Naive thymus-derived CD4-positive, alpha-beta T cell (primary cell): ENCODE data around the gene LMNTD1. TPM values are rescaled to one million over a fixed set of nuclear protein-coding genes. Genes with fewer than 3 reads are reported as not detected.

ENCODE experiments used
- ATAC-seq: fragments of 150-1000 bp; cut with Tn5 transposase; 2 replicates; pipeline ENCODE4 v1.10.0; 2021; ENCODE audit warnings: mild to moderate bottlenecking, moderate library complexity
- CTCF ChIA-PET: fragments of 350-600 bp; sonication (Branson Sonifier 250); formaldehyde crosslinking; loops from one replicate; lab custom pipeline; 2021; ENCODE audit warnings: antibody characterized with exemption; lab: Charles Lee
- POLR2A ChIA-PET: fragments of 350-600 bp; sonication (Branson Sonifier 250); formaldehyde crosslinking; loops from one replicate; lab custom pipeline; 2021; ENCODE audit warnings: antibody characterized with exemption, inconsistent platforms; lab: Charles Lee
- DNase-seq, 9 donors: peaks; one replicate each; pipeline versions ENCODE4 v3.0.0 to v3.0.0-alpha.2; 2020 to 2022; ENCODE audit warnings: mixed read lengths in 1 of 9
- H3K27ac ChIP-seq: one replicate; pipeline ENCODE4 v1.7.0; 2013; ENCODE audit warnings: mild to moderate bottlenecking, low read depth, low read length, moderate library complexity
- H3K27me3 ChIP-seq, 2 donors: one replicate each; pipeline ENCODE4 v1.7.0; 2013; ENCODE audit warnings: low read length in 2 of 2, mild to moderate bottlenecking in 2 of 2, moderate library complexity in 2 of 2; ENCODE audit not compliant: control insufficient read depth in 2 of 2, insufficient read depth in 2 of 2
- H3K36me3 ChIP-seq, 3 experiments: 1 replicate in 2 of 3; 2 replicates in 1 of 3; pipeline ENCODE4 v1.7.0; 2013; ENCODE audit warnings: low read length in 3 of 3, mild to moderate bottlenecking in 3 of 3, moderate library complexity in 1 of 3; ENCODE audit not compliant: insufficient read depth in 3 of 3, control insufficient read depth in 2 of 3
- H3K4me1 ChIP-seq, 2 donors: one replicate each; pipeline ENCODE4 v1.7.0; 2013; ENCODE audit warnings: low read length in 2 of 2, mild to moderate bottlenecking in 2 of 2, moderate library complexity in 1 of 2; ENCODE audit not compliant: control insufficient read depth in 2 of 2, insufficient read depth in 2 of 2
- H3K4me3 ChIP-seq: 2 replicates; pipeline ENCODE4 v1.7.0; 2013; ENCODE audit warnings: mild to moderate bottlenecking, low read length
- H3K9me3 ChIP-seq, 3 experiments: 1 replicate in 2 of 3; 2 replicates in 1 of 3; pipeline ENCODE4 v1.7.0; 2013; ENCODE audit warnings: low read length in 3 of 3; ENCODE audit not compliant: control insufficient read depth in 2 of 3
- H3K27ac Mint-ChIP-seq, 9 donors: one replicate each; pipeline ENCODE4 v1.8.0; 2020 to 2022; ENCODE audit warnings: mixed read lengths in 9 of 9, mild to moderate bottlenecking in 8 of 9, moderate library complexity in 5 of 9, inconsistent platforms in 2 of 9
- H3K27me3 Mint-ChIP-seq, 5 donors: one replicate each; pipeline ENCODE4 v1.8.0; 2021 to 2022; ENCODE audit warnings: mixed read lengths in 5 of 5, mild to moderate bottlenecking in 1 of 5
- H3K36me3 Mint-ChIP-seq, 5 donors: one replicate each; pipeline ENCODE4 v1.8.0; 2020 to 2022; ENCODE audit warnings: mixed read lengths in 5 of 5, mild to moderate bottlenecking in 3 of 5, inconsistent platforms in 1 of 5
- H3K4me1 Mint-ChIP-seq, 7 donors: one replicate each; pipeline ENCODE4 v1.8.0; 2020 to 2022; ENCODE audit warnings: mixed read lengths in 7 of 7, mild to moderate bottlenecking in 3 of 7, inconsistent platforms in 1 of 7
- H3K4me3 Mint-ChIP-seq, 10 donors: one replicate each; pipeline ENCODE4 v1.8.0; 2020 to 2022; ENCODE audit warnings: mild to moderate bottlenecking in 10 of 10, mixed read lengths in 10 of 10, moderate library complexity in 6 of 10, inconsistent platforms in 2 of 10
- H3K9me3 Mint-ChIP-seq, 11 donors: one replicate each; pipeline ENCODE4 v1.8.0; 2020 to 2022; ENCODE audit warnings: mixed read lengths in 11 of 11, mild to moderate bottlenecking in 4 of 11, inconsistent platforms in 1 of 11, moderate library complexity in 1 of 11
- intact Hi-C, 2 donors: fragments of 100-400 bp; cut with micrococcal nuclease; formaldehyde crosslinking; loops; one replicate each; pipeline ENCODE4 v1.15.1; 2023
- polyA plus RNA-seq, 2 donors: library from polyadenylated mRNA; unstranded; fragments of 300-500 nt; fragmentation: Illumina TruSeq; gene quantifications; one replicate each; pipeline ENCODE4 v1.2.3, GENCODE V29; 2021
- total RNA-seq, 6 experiments: library from RNA in 5 of 6; stranded (reverse) in 5 of 6; gene quantifications; 1 replicate in 5 of 6; 2 replicates in 1 of 6; pipeline ENCODE4 v1.2.3 and lab custom pipeline; 2021 to 2026

Gene LMNTD1
- total and polyA plus RNA-seq, 7 experiments from 2014 or later: not detected

- no peaks in the 10 kb centered on the region for H3K9me3 ChIP-seq
- ChIA-PET POLR2A (no interaction called here), CTCF (no interaction called here)
- intact Hi-C loops: no loop called here
- H3K4me3 ChIP-seq: no peak overlapping the region
- H3K4me1 ChIP-seq: no peaks in the 10 kb centered on the region
- Mint-ChIP-seq H3K4me3 (no peak overlapping the region), H3K36me3 (peaks cover 0 to 4% (median 0%) of the 10 kb centered on the region in 5 donors), H3K27ac (no peak overlapping the region), H3K4me1 (peaks cover 0 to 3% (median 0%) of the 10 kb centered on the region in 7 donors), H3K27me3 (peaks cover 0 to 10% (median 6%) of the 10 kb centered on the region in 5 donors), H3K9me3 (peaks cover 0 to 8% (median 0%) of the 10 kb centered on the region in 11 donors)
- DNase-seq: no peak
- H3K27me3 ChIP-seq: no peaks in the 10 kb centered on the region
- no peaks in the 10 kb centered on the region for H3K36me3 ChIP-seq
- ATAC-seq: no peak
- H3K27ac ChIP-seq: no peak overlapping the region
These were observed 97.4 kb downstream of the LMNTD1 start for GRCh38 chr12:25455696-25456095.

GRCh38 chr12:25449007-25449406 lies 104.1 kb downstream of the LMNTD1 start:
- POLR2A ChIA-PET: no interaction called here
- H3K9me3 Mint-ChIP-seq: no peaks in the 10 kb centered on the region
- no peak for ATAC-seq

GRCh38 chr12:25447046-25447445 lies 106.0 kb downstream of the LMNTD1 start:
- no peaks in the 10 kb centered on the region for H3K4me1 Mint-ChIP-seq
- no peak for ATAC-seq
- H3K4me1 ChIP-seq: no peaks in the 10 kb centered on the region
- no peak overlapping the region for H3K4me3 ChIP-seq
- peaks cover 0 to 22% (median 4%) of the 10 kb centered on the region in 5 donors for H3K27me3 Mint-ChIP-seq
- POLR2A ChIA-PET: no interaction called here
- H3K9me3 Mint-ChIP-seq: no peaks in the 10 kb centered on the region
- intact Hi-C loops: no loop called here
- H3K9me3 ChIP-seq: no peaks in the 10 kb centered on the region
- DNase-seq: no peak
- H3K36me3 ChIP-seq: no peaks in the 10 kb centered on the region
- H3K27me3 ChIP-seq: no peaks in the 10 kb centered on the region
- H3K27ac ChIP-seq: no peak overlapping the region
- no peak overlapping the region for H3K4me3 Mint-ChIP-seq
- H3K36me3 Mint-ChIP-seq: no peaks in the 10 kb centered on the region
- H3K27ac Mint-ChIP-seq: no peak overlapping the region
- CTCF ChIA-PET: interaction anchor here (0.6 kb wide), 1 partner anchor 13 kb away, joined by 3 read pairs; no protein-coding TSS in a partner anchor

More at GRCh38 chr12:25449007-25449406, 104.1 kb downstream of the LMNTD1 start:
- no peaks in the 10 kb centered on the region for H3K27me3 ChIP-seq
- DNase-seq: no peak
- no peaks in the 10 kb centered on the region for H3K9me3 ChIP-seq
- H3K27ac Mint-ChIP-seq: no peak overlapping the region
- no peaks in the 10 kb centered on the region for H3K4me1 Mint-ChIP-seq
- H3K36me3 ChIP-seq: no peaks in the 10 kb centered on the region
- H3K36me3 Mint-ChIP-seq: no peaks in the 10 kb centered on the region
- no peak overlapping the region for H3K27ac ChIP-seq
- H3K4me3 ChIP-seq: no peak overlapping the region
- H3K4me3 Mint-ChIP-seq: no peak overlapping the region
- no peaks in the 10 kb centered on the region for H3K4me1 ChIP-seq
- CTCF ChIA-PET: no interaction called here
- intact Hi-C loops: no loop called here
- H3K27me3 Mint-ChIP-seq: peaks cover 0 to 21% (median 5%) of the 10 kb centered on the region in 5 donors

- CTCF ChIA-PET: interaction anchor here (0.5 to 1.1 kb wide), 2 partner anchors 218 to 590 kb away, joined by 5 read pairs; no protein-coding TSS in a partner anchor
- Histone ChIP-seq H3K9me3 (no peaks in the 10 kb centered on the region), H3K27me3 (no peaks in the 10 kb centered on the region), H3K4me3 (no peak overlapping the region), H3K4me1 (peaks cover 0 to 4% of the 10 kb centered on the region in 2 donors), H3K36me3 (no peaks in the 10 kb centered on the region), H3K27ac (no peak overlapping the region)
- Mint-ChIP-seq H3K4me1 (peaks cover 3 to 13% (median 6%) of the 10 kb centered on the region in 7 donors), H3K27ac (no peak overlapping the region), H3K27me3 (peaks cover 0 to 4% (median 0%) of the 10 kb centered on the region in 5 donors), H3K9me3 (no peaks in the 10 kb centered on the region), H3K4me3 (no peak overlapping the region), H3K36me3 (no peaks in the 10 kb centered on the region)
- POLR2A ChIA-PET: no interaction called here
- no peak for DNase-seq
- intact Hi-C loops: no loop called here
- no peak for ATAC-seq
These were observed 114.4 kb downstream of the LMNTD1 start for GRCh38 chr12:25438638-25439037.

GRCh38 chr12:25436206-25437030 lies 116.7 kb downstream of the LMNTD1 start:
- Histone ChIP-seq H3K36me3 (no peaks in the 10 kb centered on the region), H3K27ac (no peak overlapping the region), H3K9me3 (no peaks in the 10 kb centered on the region), H3K27me3 (no peaks in the 10 kb centered on the region), H3K4me1 (peaks cover 0 to 4% of the 10 kb centered on the region in 2 donors), H3K4me3 (no peak overlapping the region)
- Mint-ChIP-seq H3K9me3 (peaks cover 0 to 1% (median 0%) of the 10 kb centered on the region in 11 donors), H3K27ac (peak overlapping the region in 4 of 9 donors; percentile 22 to 85 (median 54)), H3K36me3 (no peaks in the 10 kb centered on the region), H3K4me3 (peak overlapping the region in 8 of 10 donors; percentile 29 to 71 (median 54)), H3K27me3 (peaks cover 0 to 7% (median 0%) of the 10 kb centered on the region in 5 donors), H3K4me1 (peaks cover 3 to 13% (median 6%) of the 10 kb centered on the region in 7 donors)
- ATAC-seq (peak; percentile 79), DNase-seq (peak in 8 of 9 donors; percentile 25 to 70 (median 52))
- ChIA-PET POLR2A (no interaction called here), CTCF (interaction anchor here (0.6 to 1.7 kb wide), 5 partner anchors 27 to 626 kb away, joined by 3 to 4 read pairs (median 3); no protein-coding TSS in a partner anchor)
- intact Hi-C loops: loop anchor here (1.0 kb wide), 2 partner anchors 581 to 593 kb away; no protein-coding TSS in a partner anchor

- Histone ChIP-seq H3K27ac (no peak overlapping the region), H3K4me1 (peaks cover 0 to 4% of the 10 kb centered on the region in 2 donors), H3K27me3 (no peaks in the 10 kb centered on the region), H3K9me3 (no peaks in the 10 kb centered on the region), H3K4me3 (no peak overlapping the region), H3K36me3 (no peaks in the 10 kb centered on the region)
- intact Hi-C loops: no loop called here
- no peak for DNase-seq
- H3K9me3 Mint-ChIP-seq: peaks cover 0 to 6% (median 0%) of the 10 kb centered on the region in 11 donors
- H3K27ac Mint-ChIP-seq: peak overlapping the region in 1 of 9 donors; percentile 12
- peaks cover 0 to 3% (median 0%) of the 10 kb centered on the region in 5 donors for H3K36me3 Mint-ChIP-seq
- ChIA-PET CTCF (interaction anchor here (1.4 to 1.7 kb wide), 2 partner anchors 28 to 596 kb away, joined by 3 read pairs; no protein-coding TSS in a partner anchor), POLR2A (no interaction called here)
- no peak overlapping the region for H3K4me3 Mint-ChIP-seq
- peaks cover 0 to 7% (median 3%) of the 10 kb centered on the region in 5 donors for H3K27me3 Mint-ChIP-seq
- ATAC-seq: no peak
- peaks cover 3 to 13% (median 6%) of the 10 kb centered on the region in 7 donors for H3K4me1 Mint-ChIP-seq
These were observed 117.7 kb downstream of the LMNTD1 start for GRCh38 chr12:25435431-25435830.
